Activated T-cell treated with anti-CD3 and anti-CD28 coated beads, Interleukin-2, amount 50 U/mL, for 48 hours (primary cell): ENCODE measurements around the gene STK32B.
"Not testable (repeated sequence)": the region's sequence is repeated elsewhere in the genome, so short reads cannot be mapped to it uniquely, and the experiment has no call there.

ENCODE experiments used
- DNase-seq, 2 experiments: peaks; one replicate each; pipeline ENCODE4 v3.0.0-alpha.2; 2020

The STK32B gene

GRCh38 chr4:5165420-5166369, 114.4 kb downstream of the STK32B start:
- no peak for DNase-seq

GRCh38 chr4:5166377-5166776, 115.1 kb downstream of the STK32B start:
- no peak for DNase-seq

DNA sequence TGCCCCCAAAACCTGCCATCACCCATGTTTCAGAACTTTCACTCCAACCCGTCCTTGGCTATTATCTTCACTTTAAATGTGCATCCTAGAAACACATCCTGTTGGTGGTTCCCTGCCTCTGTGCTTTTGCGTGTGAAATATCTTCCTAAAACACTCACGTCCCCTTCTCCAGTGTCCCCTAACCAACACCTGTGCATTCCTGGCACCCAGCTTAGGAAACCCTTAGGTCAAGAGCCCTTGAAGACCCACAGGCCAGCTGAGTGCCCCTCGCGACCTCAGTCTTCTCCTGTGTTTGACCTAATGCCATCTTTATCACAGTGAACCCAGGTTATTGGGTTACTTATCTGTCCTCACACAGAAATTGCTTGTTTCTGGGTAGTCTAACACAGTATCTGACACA, 117.6 kb downstream of the STK32B start:
- DNase-seq: no peak

- DNase-seq: not testable (repeated sequence)
Measured at GRCh38 chr4:5175836-5176235, 124.6 kb downstream of the STK32B start.

DNA sequence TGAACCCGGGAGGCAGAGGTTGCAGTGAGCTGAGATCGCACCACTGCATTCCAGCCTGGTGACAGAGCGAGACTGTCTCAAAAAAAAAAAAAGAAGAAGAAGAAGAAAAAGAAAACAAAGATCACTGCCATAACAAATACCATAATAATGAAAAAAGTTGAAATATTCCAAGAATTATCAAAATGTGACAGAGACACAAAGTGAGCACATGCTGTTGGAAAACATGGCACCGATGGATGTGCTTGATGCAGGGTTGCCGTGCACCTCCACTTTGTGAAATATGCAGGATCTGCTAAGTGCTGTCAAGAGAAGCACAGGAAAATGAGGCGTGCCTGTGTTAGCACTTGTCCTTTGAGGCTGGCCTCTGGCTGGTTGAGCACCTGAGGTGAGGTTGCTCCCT, 133.3 kb downstream of the STK32B start:
- DNase-seq: no peak

- DNase-seq: no peak
Measured at GRCh38 chr4:5185551-5185950, 134.3 kb downstream of the STK32B start.

DNA sequence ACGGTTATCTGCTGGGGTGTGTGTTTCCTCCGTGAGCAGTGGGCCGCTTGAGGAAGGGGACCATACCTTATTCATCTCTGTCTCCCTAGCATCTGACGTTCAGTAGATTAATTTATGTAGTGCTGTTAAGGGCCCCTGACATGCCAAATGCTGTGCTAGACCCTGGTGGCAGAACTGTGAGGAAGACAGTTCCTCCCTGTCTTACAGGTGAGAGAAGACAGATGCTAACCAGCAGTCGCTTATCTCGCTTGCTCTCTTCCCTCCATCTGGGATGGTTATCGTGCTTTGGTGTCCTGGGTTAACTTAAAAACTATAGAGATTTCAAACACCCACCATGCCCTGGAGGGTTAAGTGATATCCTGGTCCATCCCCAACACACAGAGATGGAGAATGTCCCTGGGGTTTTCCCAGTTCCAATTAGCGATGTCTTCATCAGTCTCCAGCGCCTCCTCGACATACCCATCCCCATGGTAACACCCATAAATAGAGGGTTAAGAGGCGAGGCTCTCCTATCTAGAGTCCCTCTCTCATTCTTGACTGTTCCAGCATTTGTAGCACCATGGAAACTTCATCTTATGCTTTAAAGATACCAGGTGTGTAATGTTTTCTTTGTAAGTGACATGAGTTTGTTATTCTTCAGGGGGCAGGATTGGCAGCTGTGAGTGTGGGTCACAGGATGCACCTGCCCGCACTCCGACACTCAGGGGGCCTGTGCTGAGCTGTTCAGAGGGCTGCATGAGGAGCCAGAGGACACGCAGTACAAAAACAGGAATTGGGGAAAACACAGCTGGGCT, 135.2 kb downstream of the STK32B start:
- no peak for DNase-seq

- DNase-seq: no peak
Measured at GRCh38 chr4:5188130-5188529, 136.8 kb downstream of the STK32B start.

DNA sequence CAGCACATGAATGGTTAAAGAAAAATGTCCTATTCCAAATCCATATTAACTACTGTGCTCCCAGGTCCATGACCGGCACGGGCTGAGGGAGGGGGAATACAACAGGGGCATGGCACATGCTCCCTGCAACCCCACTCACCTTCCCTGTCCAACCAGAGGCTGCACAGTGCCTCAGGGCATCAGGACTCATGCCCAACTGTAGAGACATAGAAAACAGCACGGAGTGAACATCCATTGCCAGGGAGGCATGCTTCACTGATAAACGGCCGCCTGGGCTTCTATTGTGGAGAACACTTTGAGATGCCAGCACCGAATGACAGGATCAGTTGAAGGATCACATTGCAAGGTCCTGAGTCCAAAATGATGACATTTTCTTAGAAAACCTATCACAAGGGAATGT, 140.6 kb downstream of the STK32B start:
- no peak for DNase-seq

- DNase-seq: no peak
Measured at GRCh38 chr4:5192271-5192670, 141.0 kb downstream of the STK32B start.

- DNase-seq: no peak
Measured at GRCh38 chr4:5192678-5193077, 141.4 kb downstream of the STK32B start.

DNA sequence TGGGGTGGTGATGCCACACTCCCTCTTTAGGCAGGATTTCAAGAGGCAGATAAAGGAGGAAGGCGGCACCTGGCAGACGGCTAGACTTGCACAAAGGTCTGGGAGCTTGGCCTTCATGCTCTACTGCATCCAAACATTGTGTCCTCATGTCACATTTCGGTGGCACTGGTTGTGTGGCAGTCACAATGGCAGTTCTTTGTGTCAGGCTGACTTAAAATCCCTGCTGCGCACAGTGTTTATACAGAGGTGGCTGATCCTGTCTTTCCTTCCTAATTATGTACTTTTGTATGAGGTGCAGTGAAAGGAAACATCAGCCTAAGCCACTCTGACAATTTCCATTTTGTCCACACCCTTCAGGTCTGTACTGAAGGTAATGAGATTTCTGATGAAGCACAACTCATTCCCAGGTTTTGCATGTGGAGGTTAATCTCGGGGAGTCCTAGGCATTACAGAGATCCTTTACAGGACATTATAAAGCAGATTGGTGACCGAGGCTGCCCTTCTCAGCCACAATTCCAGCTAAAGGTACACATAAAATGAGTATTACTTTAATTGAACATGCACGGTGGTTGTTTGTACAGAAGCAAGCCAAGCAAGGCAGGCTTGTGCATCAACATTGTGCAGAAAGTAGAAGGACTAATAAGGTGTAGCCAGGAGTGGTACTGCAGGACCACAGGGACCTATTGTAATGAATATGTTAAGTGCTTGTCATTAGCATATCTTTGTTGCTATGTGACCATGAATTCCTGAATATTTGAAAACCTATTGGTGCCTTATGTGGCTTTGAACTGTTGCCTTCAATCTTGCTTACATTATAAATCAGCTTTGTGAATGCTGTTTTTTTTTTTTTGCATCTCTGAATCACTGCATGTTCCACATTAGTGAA, 147.6 kb downstream of the STK32B start:
- no peak for DNase-seq

DNA sequence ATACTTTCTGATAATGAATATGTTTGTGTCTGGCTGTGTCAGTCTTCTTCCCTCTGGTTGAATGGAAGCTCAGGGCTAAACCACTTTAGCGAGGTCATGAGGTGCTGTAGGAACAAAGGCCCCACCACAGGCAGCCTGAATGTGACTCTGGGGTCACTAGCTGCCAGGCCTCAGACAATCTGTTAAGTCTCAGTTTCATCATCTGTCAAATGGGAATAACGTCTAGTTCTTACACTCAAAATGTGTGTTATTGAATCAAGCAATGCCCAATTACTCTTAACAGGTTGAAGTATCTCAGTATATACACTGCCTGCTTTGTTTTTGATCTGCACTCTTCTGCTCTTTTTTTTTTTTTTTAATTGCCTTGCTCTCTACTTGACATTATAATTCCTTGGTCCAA, 148.6 kb downstream of the STK32B start:
- DNase-seq: no peak

- no peak for DNase-seq
Measured at GRCh38 chr4:5200513-5200912, 149.2 kb downstream of the STK32B start.

DNA sequence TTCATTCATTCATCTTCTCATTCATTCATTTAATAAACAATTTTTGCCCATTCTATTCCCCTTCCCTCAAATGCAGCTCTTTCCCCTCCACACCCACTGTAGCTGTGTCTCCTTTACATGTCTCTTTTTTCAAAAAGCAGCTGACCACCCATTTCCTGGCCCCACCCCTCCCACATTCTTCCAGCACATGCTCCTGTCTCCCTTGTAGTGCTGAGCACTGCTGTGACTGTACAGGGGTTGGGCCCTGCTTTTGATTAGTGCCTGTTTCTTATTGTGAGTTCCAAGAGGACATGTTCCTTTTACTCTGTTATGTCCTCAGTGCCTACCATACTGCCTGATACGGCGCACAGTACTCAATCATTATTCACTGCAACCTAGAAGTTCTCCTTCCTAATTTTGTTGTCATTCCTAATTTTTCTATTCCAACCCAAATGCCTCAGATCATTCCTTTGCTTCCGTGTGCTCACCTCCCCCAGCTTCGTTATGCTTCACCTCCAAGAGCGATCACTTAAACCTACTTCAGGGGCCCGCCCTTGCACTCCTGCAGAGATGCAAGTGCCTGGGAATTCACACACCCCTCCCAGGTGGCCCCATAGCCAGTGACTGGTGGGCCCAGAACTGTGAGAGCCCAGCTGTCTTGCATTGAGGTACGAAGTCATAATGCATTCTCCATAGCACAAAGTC, 152.2 kb downstream of the STK32B start:
- no peak for DNase-seq

- no peak for DNase-seq
Measured at GRCh38 chr4:5203993-5204310, 152.7 kb downstream of the STK32B start.

- DNase-seq: no peak
Measured at GRCh38 chr4:5204781-5205180, 153.5 kb downstream of the STK32B start.

DNA sequence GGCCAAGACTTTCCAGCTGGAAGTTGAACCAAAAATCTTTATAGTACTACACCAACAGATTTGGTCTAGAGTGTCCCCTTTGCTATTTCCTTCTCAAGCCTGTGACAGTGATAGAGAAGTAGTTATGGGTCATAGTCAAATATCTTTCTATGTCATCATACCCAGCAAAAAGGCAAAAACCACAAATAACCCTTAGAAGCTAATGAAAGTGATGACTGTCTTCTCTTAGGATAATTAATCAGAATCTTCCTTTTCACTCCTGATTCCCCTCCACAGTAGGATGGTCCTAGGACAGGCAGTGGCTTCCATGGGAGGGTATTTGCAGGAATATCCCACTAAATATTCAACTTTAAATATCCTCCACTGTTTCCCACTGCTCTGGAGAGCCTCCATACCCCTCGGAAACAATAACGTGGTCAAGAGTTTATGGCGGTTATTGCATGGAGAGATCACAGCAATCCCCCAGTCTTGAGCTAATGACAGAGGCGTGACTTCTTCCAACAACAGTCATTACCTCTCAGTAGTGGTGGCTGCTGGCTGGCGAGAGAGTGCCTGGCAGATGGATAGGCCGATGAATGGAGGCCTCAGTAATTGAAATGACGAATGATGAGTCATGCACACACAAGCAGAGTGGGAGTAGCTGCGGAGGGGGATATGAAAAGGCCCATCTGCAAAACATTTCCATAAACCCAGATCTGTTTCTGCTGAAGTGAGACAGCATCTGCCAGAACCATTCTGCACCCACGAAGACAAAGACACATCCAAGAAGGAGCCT, 154.9 kb downstream of the STK32B start:
- no peak for DNase-seq

DNA sequence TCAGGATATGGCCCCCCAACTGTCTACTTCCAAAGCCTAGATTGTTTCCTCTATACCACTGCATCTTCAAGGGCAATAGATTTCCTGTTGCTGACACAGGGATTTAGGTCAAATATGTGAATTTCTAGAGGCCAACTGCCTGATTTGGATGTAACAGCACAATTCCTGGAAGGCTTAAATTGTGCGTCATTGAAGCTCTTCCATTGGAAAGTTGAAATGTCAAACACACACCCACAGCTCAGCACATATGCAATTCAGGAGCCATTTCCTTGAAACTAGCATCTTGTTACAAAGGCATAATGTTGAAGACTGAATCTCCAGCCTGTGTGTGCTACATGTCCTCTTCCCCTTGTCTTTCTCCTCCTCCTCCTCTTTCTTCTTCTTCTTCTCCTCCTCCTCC, 158.6 kb downstream of the STK32B start:
- DNase-seq: no peak

- no peak for DNase-seq
Measured at GRCh38 chr4:5211282-5211839, 160.1 kb downstream of the STK32B start.

GRCh38 chr4:5212255-5213013, 161.2 kb downstream of the STK32B start:
- no peak for DNase-seq
